Spinal cord (tissue), 10 donors: Measurements from ENCODE around the gene CHMP4A. TPM values are rescaled to one million over a fixed set of nuclear protein-coding genes. Genes with fewer than 3 reads are reported as not detected.

Source experiments
- DNase-seq, 6 donors: peaks; one replicate each; pipeline versions ENCODE4 v3.0.0 to v3.0.0-alpha.2; 2013 to 2015; ENCODE audit warnings: low spot score in 6 of 6, low read depth in 4 of 6
- H3K27ac ChIP-seq: one replicate; pipeline ENCODE4 v1.5.1; 2013; ENCODE audit warnings: low read depth, low read length, control low read depth
- H3K27me3 ChIP-seq: one replicate; pipeline ENCODE4 v1.6.1; 2013; ENCODE audit warnings: low read length; ENCODE audit not compliant: control insufficient read depth, insufficient read depth
- H3K36me3 ChIP-seq: one replicate; pipeline ENCODE4 v1.6.1; 2013; ENCODE audit warnings: low read length; ENCODE audit not compliant: control insufficient read depth, insufficient read depth
- H3K4me1 ChIP-seq: one replicate; pipeline ENCODE4 v1.6.1; 2013; ENCODE audit warnings: low read length; ENCODE audit not compliant: control insufficient read depth, insufficient read depth
- H3K4me3 ChIP-seq: one replicate; pipeline ENCODE4 v1.5.1; 2013; ENCODE audit warnings: low read depth, low read length, control low read depth
- H3K9me3 ChIP-seq: one replicate; pipeline ENCODE4 v1.6.1; 2013; ENCODE audit warnings: low read length; ENCODE audit not compliant: control insufficient read depth, insufficient read depth
- WGBS: methylation state at CpG from one replicate; pipeline ENCODE4 v1.1.5; 2013; ENCODE audit warnings: missing lambda C conversion rate; ENCODE audit not compliant: insufficient coverage; 5-methylcytosine and 5-hydroxymethylcytosine counted together
- polyA plus RNA-seq, 2 donors: library from polyadenylated mRNA; unstranded; fragments of 120-200 nt; gene quantifications; one replicate each; pipeline ENCODE4 v1.2.1, GENCODE V29; 2013; ENCODE audit not compliant: insufficient read length in 2 of 2
- total RNA-seq, 2 donors: library from RNA; depleted of rRNA in 1 of 2; stranded (reverse); fragments of 120-200 nt in 1 of 2; fragments of >200 nt in 1 of 2; gene quantifications; one replicate each; pipeline versions ENCODE4 v1.2.3 to v1.2.4, GENCODE V29; 2013 to 2014
- donor health status: healthy.

CHMP4A gene
- total and polyA plus RNA-seq, 4 donors, result 23.2 to 62.9 (median 46.5) TPM

DNA sequence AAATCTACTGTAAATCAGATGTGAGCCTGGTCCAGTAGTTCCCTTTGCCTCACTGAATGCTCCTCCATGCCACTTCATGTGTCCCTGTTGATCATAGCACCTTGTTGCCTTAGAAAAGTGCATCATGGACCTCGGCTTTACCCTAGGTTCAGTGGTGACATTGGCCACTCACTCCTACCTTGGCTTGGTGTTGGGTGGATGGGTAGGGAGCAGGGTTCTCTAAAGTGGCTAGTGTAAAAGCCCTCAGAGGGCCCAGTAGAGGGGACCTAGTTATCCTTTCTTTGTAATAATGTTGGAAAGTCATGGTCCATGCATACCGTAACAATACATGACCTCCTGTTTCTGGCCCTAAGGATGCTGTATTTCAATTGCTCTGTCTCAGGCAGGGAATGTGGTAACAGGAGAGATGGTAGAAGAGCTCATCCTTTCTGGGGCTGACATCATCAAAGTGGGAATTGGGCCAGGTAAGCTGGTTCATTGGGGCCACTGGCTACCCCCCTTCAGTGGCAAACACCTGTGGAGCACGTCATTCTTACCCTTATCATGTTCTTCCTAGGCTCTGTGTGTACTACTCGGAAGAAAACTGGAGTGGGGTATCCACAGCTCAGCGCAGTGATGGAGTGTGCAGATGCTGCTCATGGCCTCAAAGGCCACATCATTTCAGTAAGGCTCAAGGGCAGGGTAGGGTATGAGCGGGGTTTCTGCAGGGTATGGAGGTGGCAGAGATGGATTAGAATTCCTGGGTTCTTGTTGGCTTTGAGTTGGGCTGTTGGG lies 23.6 kb upstream of the CHMP4A start:
- no peaks in the 10 kb centered on the region for H3K27me3 ChIP-seq
- peaks cover 27% of the 10 kb centered on the region for H3K4me1 ChIP-seq
- H3K4me3 ChIP-seq, result no peak overlapping the region
- WGBS, result 97% methylated on average over 3 of the region's 6 CpGs
- no peak for DNase-seq
- no peak overlapping the region for H3K27ac ChIP-seq
- peaks cover 45% of the 10 kb centered on the region for H3K36me3 ChIP-seq
- H3K9me3 ChIP-seq, result no peaks in the 10 kb centered on the region

DNA sequence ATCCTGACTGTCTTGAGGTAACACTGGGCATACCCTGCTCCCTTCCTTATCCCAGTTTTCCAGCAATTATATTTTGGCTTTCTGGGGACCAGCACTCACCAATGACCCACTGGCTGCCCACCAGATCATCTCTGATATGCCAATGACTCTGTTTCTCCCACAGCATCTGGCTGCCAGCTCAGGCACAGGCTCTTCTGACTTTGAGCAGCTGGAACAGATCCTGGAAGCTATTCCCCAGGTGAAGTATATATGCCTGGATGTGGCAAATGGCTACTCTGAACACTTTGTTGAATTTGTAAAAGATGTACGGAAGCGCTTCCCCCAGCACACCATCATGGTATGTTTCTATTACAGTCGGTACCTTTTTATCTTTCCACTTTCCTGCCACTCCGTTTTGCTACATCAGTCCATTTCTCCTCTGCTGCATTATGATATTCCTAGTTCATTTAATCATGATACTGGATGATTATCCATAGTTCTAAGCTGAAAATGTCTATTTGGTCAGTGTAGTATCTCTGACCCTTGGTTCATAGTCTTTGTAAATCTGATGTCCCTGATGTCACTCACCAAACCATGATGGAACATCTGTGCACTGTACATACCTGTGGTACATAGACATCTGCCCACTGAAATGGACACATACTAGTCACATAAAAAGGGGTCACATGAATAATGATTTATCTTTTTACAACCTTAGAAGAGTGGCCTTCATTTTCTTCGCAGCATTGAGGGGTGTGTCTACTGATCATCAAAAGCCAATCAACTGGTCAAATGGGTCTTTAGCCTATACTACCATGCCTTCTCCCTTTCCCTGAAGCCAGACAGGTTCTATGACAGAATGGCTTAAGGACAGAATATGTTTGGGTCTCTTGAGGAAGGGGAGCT lies 22.8 kb upstream of the CHMP4A start:
- H3K27ac ChIP-seq, result no peak overlapping the region
- peaks cover 42% of the 10 kb centered on the region for H3K36me3 ChIP-seq
- peaks cover 25% of the 10 kb centered on the region for H3K4me1 ChIP-seq

DNA sequence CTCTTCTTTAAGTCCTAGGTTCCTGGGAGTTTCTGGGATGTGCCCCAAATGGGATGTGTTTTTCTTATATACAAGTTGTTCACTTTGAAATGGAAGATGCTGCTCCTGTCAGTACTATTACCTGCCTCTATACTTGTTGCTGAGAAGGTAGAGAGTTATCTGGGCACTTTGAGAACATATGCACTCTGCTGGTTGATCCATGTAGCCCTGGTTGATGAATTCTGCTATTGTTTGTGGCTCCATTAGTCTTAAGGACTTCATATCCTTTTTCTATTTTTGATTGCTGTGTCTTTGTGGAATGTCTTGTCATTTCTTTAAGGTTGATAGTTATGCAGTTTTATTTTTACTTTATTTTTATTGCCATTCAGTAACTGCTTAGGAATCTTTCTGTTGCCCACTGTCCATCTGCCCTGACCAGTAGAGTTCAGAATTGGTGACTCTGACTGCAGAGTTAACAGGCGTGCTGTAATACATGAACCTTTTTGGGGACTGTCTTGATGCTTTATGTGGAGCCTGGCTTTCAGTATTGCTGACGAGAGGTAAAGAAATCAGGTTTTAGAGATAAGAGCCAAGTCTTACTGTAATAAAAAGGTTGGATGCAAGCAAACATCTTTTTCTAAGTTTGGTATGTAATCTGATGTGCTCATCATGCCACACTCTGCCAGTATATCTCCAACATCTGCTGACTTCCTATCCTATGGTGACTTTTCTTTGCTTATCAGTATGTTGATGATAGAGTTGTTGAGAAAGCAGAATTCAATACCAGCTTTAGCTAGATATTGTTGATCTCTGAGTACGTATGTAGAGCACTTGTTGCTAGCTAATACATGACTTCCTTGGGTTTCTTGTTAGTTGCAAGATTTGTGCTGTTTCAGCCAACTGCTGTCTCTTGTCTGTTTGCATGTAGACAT lies 21.1 kb upstream of the CHMP4A start:
- H3K4me1 ChIP-seq, result peaks cover 19% of the 10 kb centered on the region
- H3K36me3 ChIP-seq, result peaks cover 29% of the 10 kb centered on the region
- H3K4me3 ChIP-seq, result no peak overlapping the region
- DNase-seq, result no peak
- WGBS, result 86% methylated on average over 2 of the region's 3 CpGs
- no peaks in the 10 kb centered on the region for H3K27me3 ChIP-seq
- H3K9me3 ChIP-seq, result no peaks in the 10 kb centered on the region
- no peak overlapping the region for H3K27ac ChIP-seq

More for the DNA sequence above, 22.8 kb upstream of the CHMP4A start:
- H3K9me3 ChIP-seq, result no peaks in the 10 kb centered on the region
- no peak overlapping the region for H3K4me3 ChIP-seq
- WGBS, result no CpG with 5 or more reads among the region's 5 CpGs
- no peaks in the 10 kb centered on the region for H3K27me3 ChIP-seq
- no peak for DNase-seq

- no peak for DNase-seq
- Histone ChIP-seq H3K27ac (no peak overlapping the region), H3K9me3 (no peaks in the 10 kb centered on the region), H3K4me1 (peaks cover 19% of the 10 kb centered on the region), H3K4me3 (peak overlapping the region; percentile 93), H3K36me3 (peaks cover 25% of the 10 kb centered on the region), H3K27me3 (no peaks in the 10 kb centered on the region)
- 100% methylated on average over 2 of the region's 2 CpGs for WGBS
Measured at GRCh38 chr14:24233538-24233866, 20.2 kb upstream of the CHMP4A start.

GRCh38 chr14:24232645-24233537 lies 19.6 kb upstream of the CHMP4A start, which contains the start of gene GMPR2:
Gene GMPR2, plus strand, starts transcription at chr14:24232929. Its CDS starts 325 bp downstream, at chr14:24233254.
- no peak for DNase-seq

GRCh38 chr14:24232121-24232644 lies 18.9 kb upstream of the CHMP4A start, which contains the start of gene NEDD8:
Gene NEDD8, minus strand, starts transcription at chr14:24232367. Its CDS starts 100 bp downstream, at chr14:24232267.
- peak; percentile 81 to 98 (median 91) for DNase-seq
- WGBS, result 0% methylated on average over 27 of the region's 30 CpGs

More at GRCh38 chr14:24232645-24233537, 19.6 kb upstream of the CHMP4A start, which contains the start of gene GMPR2:
- peaks cover 25% of the 10 kb centered on the region for H3K36me3 ChIP-seq
- peak within 1 kb of the TSS; percentile 93 for H3K4me3 ChIP-seq
- H3K27ac ChIP-seq, result peak within 1 kb of the TSS; percentile 90
- H3K27me3 ChIP-seq, result no peaks in the 10 kb centered on the region
- H3K9me3 ChIP-seq, result no peaks in the 10 kb centered on the region
- peaks cover 19% of the 10 kb centered on the region for H3K4me1 ChIP-seq
- 4% methylated on average over 27 of the region's 38 CpGs for WGBS

DNA sequence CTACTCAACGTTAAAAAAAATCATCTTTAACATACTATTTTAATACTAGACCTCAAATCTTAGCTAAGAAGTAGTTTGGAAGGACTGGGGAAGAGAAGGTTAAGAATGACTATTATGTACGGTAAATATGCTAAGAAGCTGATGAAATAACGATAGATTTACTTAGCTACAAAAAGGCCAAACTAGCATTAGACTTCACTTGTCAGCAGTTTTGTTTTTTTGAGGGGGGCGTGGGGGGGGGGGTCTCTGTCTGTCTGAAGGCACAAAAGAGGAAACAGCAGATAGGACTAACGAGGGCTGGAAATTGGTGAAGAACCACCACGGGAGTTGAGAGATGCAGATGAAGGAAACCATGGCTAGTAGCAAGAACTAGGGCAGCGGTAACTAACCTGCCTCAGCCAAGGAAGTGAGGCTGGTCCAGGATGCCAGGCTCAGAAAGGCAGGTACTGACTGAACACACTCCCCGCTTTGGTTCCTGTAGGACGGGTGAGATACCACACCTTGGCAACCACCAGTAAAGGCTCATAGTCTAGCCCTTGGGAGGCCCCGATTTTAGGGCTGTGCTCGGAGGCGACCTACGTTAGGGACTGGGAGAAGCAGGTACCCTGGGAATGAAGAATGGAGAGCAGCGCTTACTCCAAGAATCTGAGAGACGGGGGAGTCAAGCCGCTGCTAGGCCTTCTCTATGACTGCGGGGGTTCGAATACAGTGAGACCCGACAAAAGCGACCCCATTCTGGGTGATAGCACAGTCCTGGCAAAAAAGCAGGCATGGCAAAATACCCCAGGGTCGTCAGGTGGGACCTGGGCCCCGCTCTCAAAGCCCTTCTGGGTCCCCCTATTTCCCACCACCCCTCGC lies 18.2 kb upstream of the CHMP4A start:
- Histone ChIP-seq H3K36me3 (peaks cover 14% of the 10 kb centered on the region), H3K9me3 (no peaks in the 10 kb centered on the region), H3K4me1 (peaks cover 19% of the 10 kb centered on the region), H3K27ac (peak overlapping the region; percentile 90), H3K27me3 (no peaks in the 10 kb centered on the region), H3K4me3 (peak overlapping the region; percentile 93)
- DNase-seq, result no peak
- WGBS, result 5% methylated on average over 20 of the region's 23 CpGs

More at GRCh38 chr14:24232121-24232644, 18.9 kb upstream of the CHMP4A start, which contains the start of gene NEDD8:
- no peaks in the 10 kb centered on the region for H3K27me3 ChIP-seq
- H3K9me3 ChIP-seq, result no peaks in the 10 kb centered on the region
- peak within 1 kb of the TSS; percentile 90 for H3K27ac ChIP-seq
- peaks cover 19% of the 10 kb centered on the region for H3K4me1 ChIP-seq
- peaks cover 21% of the 10 kb centered on the region for H3K36me3 ChIP-seq
- H3K4me3 ChIP-seq, result peak within 1 kb of the TSS; percentile 93

DNA sequence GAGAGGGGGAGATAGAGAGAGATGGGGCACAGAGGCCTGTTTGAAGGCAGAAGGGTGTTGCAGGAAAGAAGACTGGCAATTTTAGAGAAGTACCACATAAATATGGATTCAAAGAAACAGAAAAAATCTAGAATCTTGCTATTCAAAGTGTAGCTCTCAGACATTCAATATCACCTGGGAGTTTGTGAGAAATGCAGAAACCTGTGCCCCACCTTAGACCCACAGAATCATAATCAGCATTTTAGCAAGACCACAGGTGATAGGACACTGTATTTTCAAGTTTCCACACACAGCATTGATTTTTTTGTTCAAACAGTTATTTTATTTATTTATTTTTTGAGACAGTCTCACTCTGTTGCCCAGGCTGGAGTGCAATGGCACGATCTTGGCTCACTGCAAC lies 15.6 kb upstream of the CHMP4A start:
- no peak for DNase-seq
- Histone ChIP-seq H3K36me3 (peaks cover 10% of the 10 kb centered on the region), H3K27ac (no peak overlapping the region), H3K27me3 (no peaks in the 10 kb centered on the region), H3K4me1 (peaks cover 19% of the 10 kb centered on the region), H3K4me3 (no peak overlapping the region), H3K9me3 (no peaks in the 10 kb centered on the region)
- WGBS, result no CpG with 5 or more reads among the region's 1 CpG
